H9 (cell line): Measurements from ENCODE around the gene PIK3R4. TPM values are rescaled to one million over a fixed set of nuclear protein-coding genes. Genes with fewer than 3 reads are reported as not detected.

Experiments
- DNase-seq: peaks from one replicate; pipeline ENCODE4 v3.0.0-alpha.2; 2017
- H2AFZ ChIP-seq: one replicate; pipeline ENCODE4 v1.6.1; 2013; ENCODE audit warnings: mild to moderate bottlenecking, low read length, control low read depth, moderate library complexity
- H2AK5ac ChIP-seq: 2 replicates; pipeline ENCODE4 v1.6.1; 2013; ENCODE audit warnings: low read length, control low read depth, mixed read lengths; ENCODE audit not compliant: insufficient read length
- H2BK120ac ChIP-seq: one replicate; pipeline ENCODE4 v1.6.1; 2013; ENCODE audit warnings: low read depth, mild to moderate bottlenecking, low read length, control low read depth, inconsistent platforms; ENCODE audit not compliant: poor library complexity, severe bottlenecking
- H2BK12ac ChIP-seq: 2 replicates; pipeline ENCODE4 v1.6.1; 2013; ENCODE audit warnings: low read length, control low read depth, mixed read lengths, low read depth; ENCODE audit not compliant: insufficient read length
- H2BK15ac ChIP-seq: 2 replicates; pipeline ENCODE4 v1.6.1; 2013; ENCODE audit warnings: low read depth, low read length, control low read depth
- H2BK20ac ChIP-seq: one replicate; pipeline ENCODE4 v1.6.1; 2013; ENCODE audit warnings: low read depth, mild to moderate bottlenecking, low read length, control low read depth, inconsistent platforms; ENCODE audit not compliant: poor library complexity, severe bottlenecking
- H2BK5ac ChIP-seq: 2 replicates; pipeline ENCODE4 v1.6.1; 2013; ENCODE audit warnings: low read length, control low read depth, mixed read lengths; ENCODE audit not compliant: insufficient read length
- H3K14ac ChIP-seq: 2 replicates; pipeline ENCODE4 v1.6.1; 2013; ENCODE audit warnings: low read length, control low read depth; ENCODE audit not compliant: insufficient read depth
- H3K18ac ChIP-seq: 2 replicates; pipeline ENCODE4 v1.6.1; 2013; ENCODE audit warnings: low read depth, mild to moderate bottlenecking, mixed read lengths, low read length, control low read depth; ENCODE audit not compliant: insufficient read length
- H3K23ac ChIP-seq: 2 replicates; pipeline ENCODE4 v1.6.1; 2013; ENCODE audit warnings: low read length, control low read depth, mixed read lengths, low read depth; ENCODE audit not compliant: insufficient read length
- H3K23me2 ChIP-seq: 2 replicates; pipeline ENCODE4 v1.6.1; 2013; ENCODE audit warnings: low read depth, mild to moderate bottlenecking, mixed read lengths, low read length, control low read depth; ENCODE audit not compliant: insufficient read length, poor library complexity, severe bottlenecking
- H3K27ac ChIP-seq: 2 replicates; pipeline ENCODE4 v1.5.1; 2013; ENCODE audit warnings: low read length, control low read depth, mixed read lengths, low read depth; ENCODE audit not compliant: insufficient read length
- H3K27me3 ChIP-seq: 2 replicates; pipeline ENCODE4 v1.6.1; 2013; ENCODE audit warnings: low read length, control low read depth, inconsistent platforms; ENCODE audit not compliant: insufficient read depth
- H3K4ac ChIP-seq: 2 replicates; pipeline ENCODE4 v1.6.1; 2013; ENCODE audit warnings: low read depth, mild to moderate bottlenecking, control low read depth, inconsistent platforms, low read length, moderate library complexity
- H3K4me1 ChIP-seq: 2 replicates; pipeline ENCODE4 v1.6.1; 2013; ENCODE audit warnings: low read length, control low read depth, inconsistent platforms; ENCODE audit not compliant: insufficient read depth
- H3K4me2 ChIP-seq: 2 replicates; pipeline ENCODE4 v1.6.1; 2013; ENCODE audit warnings: low read length, control low read depth, mixed read lengths; ENCODE audit not compliant: insufficient read length, insufficient read depth
- H3K56ac ChIP-seq: 2 replicates; pipeline ENCODE4 v1.6.1; 2013; ENCODE audit warnings: low read depth, mild to moderate bottlenecking, mixed read lengths, low read length, control low read depth; ENCODE audit not compliant: insufficient read length
- H3K79me1 ChIP-seq: 2 replicates; pipeline ENCODE4 v1.6.1; 2013; ENCODE audit warnings: low read depth, mild to moderate bottlenecking, moderate library complexity, low read length, control low read depth, inconsistent platforms; ENCODE audit not compliant: insufficient read depth, poor library complexity, severe bottlenecking
- H3K79me2 ChIP-seq: 2 replicates; pipeline ENCODE4 v1.6.1; 2013; ENCODE audit warnings: low read length, control low read depth, inconsistent platforms; ENCODE audit not compliant: insufficient read depth
- H3K9ac ChIP-seq: 2 replicates; pipeline ENCODE4 v1.6.1; 2013; ENCODE audit warnings: low read length, control low read depth, mixed read lengths; ENCODE audit not compliant: insufficient read length; ENCODE audit errors: extremely low read depth
- H3K9me3 ChIP-seq: one replicate; pipeline ENCODE4 v1.6.1; 2013; ENCODE audit warnings: low read depth, low read length, inconsistent platforms; ENCODE audit not compliant: control insufficient read depth
- H3T11ph ChIP-seq: one replicate; pipeline ENCODE4 v1.6.1; 2013; ENCODE audit warnings: mild to moderate bottlenecking, low read length, control low read depth, inconsistent platforms
- H4K20me1 ChIP-seq: one replicate; pipeline ENCODE4 v1.6.1; 2013; ENCODE audit not compliant: control insufficient read depth, insufficient read length, insufficient read depth
- H4K5ac ChIP-seq: 2 replicates; pipeline ENCODE4 v1.6.1; 2013; ENCODE audit warnings: low read depth, mild to moderate bottlenecking, mixed read lengths, low read length, control low read depth; ENCODE audit not compliant: insufficient read length
- H4K8ac ChIP-seq: replicated peaks from 2 replicates; pipeline ENCODE4 v1.6.1; 2013; ENCODE audit warnings: low read length, control low read depth, mixed read lengths, low read depth; ENCODE audit not compliant: insufficient read length
- H4K91ac ChIP-seq: 2 replicates; pipeline ENCODE4 v1.6.1; 2013; ENCODE audit warnings: low read depth, mild to moderate bottlenecking, moderate library complexity, mixed read lengths, low read length, control low read depth; ENCODE audit not compliant: insufficient read length
- H3K27ac Mint-ChIP-seq, 3 experiments: 2 replicates in 2 of 3; 3 replicates in 1 of 3; pipeline ENCODE4 v1.8.0; 2020 to 2021; ENCODE audit warnings: mixed read lengths in 3 of 3, mild to moderate bottlenecking in 1 of 3, moderate library complexity in 1 of 3
- H3K27me3 Mint-ChIP-seq: 2 replicates; pipeline ENCODE4 v1.8.0; 2021; ENCODE audit warnings: low read depth, mild to moderate bottlenecking, moderate library complexity, mixed read lengths
- H3K36me3 Mint-ChIP-seq, 3 experiments: 2 replicates in 2 of 3; 3 replicates in 1 of 3; pipeline ENCODE4 v1.8.0; 2020 to 2021; ENCODE audit warnings: low read depth in 3 of 3, mixed read lengths in 3 of 3; ENCODE audit not compliant: insufficient read depth in 1 of 3
- H3K4me1 Mint-ChIP-seq, 2 experiments: 2 replicates each; pipeline ENCODE4 v1.8.0; 2020; ENCODE audit warnings: mixed read lengths in 2 of 2
- H3K4me3 Mint-ChIP-seq, 2 experiments: 2 replicates in 1 of 2; 3 replicates in 1 of 2; pipeline ENCODE4 v1.8.0; 2020 to 2021; ENCODE audit warnings: mild to moderate bottlenecking in 2 of 2, mixed read lengths in 2 of 2, moderate library complexity in 1 of 2
- H3K9me3 Mint-ChIP-seq, 2 experiments: 2 replicates in 1 of 2; 3 replicates in 1 of 2; pipeline ENCODE4 v1.8.0; 2020; ENCODE audit warnings: mild to moderate bottlenecking in 2 of 2, mixed read lengths in 2 of 2, moderate library complexity in 1 of 2
- WGBS: extraction: QIAGEN DNeasy Blood & Tissue Kit; methylation state at CpG from one replicate; pipeline ENCODE4 v1.1.7; 2013; ENCODE audit warnings: missing lambda C conversion rate, low lambda C conversion rate, mixed read lengths; ENCODE audit not compliant: insufficient read length; ENCODE audit errors: extremely low coverage; 5-methylcytosine and 5-hydroxymethylcytosine counted together
- total RNA-seq: library from RNA; stranded (reverse); gene quantifications from 2 replicates; pipeline ENCODE4 v1.2.1, GENCODE V29; 2021
- TF ChIP-seq, protein P1 (sequence below): fragments of 200-600 bp; sonication (generic); conservative IDR thresholded peaks from 3 replicates; pipeline ENCODE4 v1.8.0; 2021; ENCODE audit warnings: antibody characterized with exemption, mild to moderate bottlenecking

Gene PIK3R4
- total RNA-seq, 1 experiment from 2014 or later = 28.6 TPM

- Histone ChIP-seq H4K91ac (no peak overlapping the region), H2BK12ac (no peak overlapping the region), H2AK5ac (no peak overlapping the region), H3T11ph (no peak overlapping the region), H3K27ac (no peak overlapping the region), H3K23ac (no peak overlapping the region), H2BK15ac (no peak overlapping the region), H4K5ac (no peak overlapping the region), H3K9ac (no peak overlapping the region), H4K8ac (no peak overlapping the region), H2BK5ac (no peak overlapping the region), H3K18ac (no peak overlapping the region), H3K27me3 (no peaks in the 10 kb centered on the region), H3K79me2 (no peaks in the 10 kb centered on the region), H3K79me1 (no peaks in the 10 kb centered on the region), H2BK20ac (no peak overlapping the region), H4K20me1 (no peaks in the 10 kb centered on the region), H3K4me2 (no peak overlapping the region), H3K4me1 (no peaks in the 10 kb centered on the region), H3K14ac (no peak overlapping the region), H3K9me3 (no peaks in the 10 kb centered on the region), H3K4ac (no peak overlapping the region), H2BK120ac (no peak overlapping the region), H3K23me2 (no peaks in the 10 kb centered on the region), H2AFZ (no peak overlapping the region), H3K56ac (no peak overlapping the region)
- Mint-ChIP-seq H3K27ac (no peak overlapping the region), H3K4me3 (no peak overlapping the region), H3K9me3 (peaks cover 0 to 3% of the 10 kb centered on the region in 2 experiments; a peak in 1 of 5 replicates), H3K27me3 (no peaks in the 10 kb centered on the region), H3K36me3 (peaks cover 0 to 7% (median 2%) of the 10 kb centered on the region in 3 experiments; a peak in 3 of 7 replicates), H3K4me1 (no peaks in the 10 kb centered on the region)
- no peak for DNase-seq
- no CpG with 5 or more reads among the region's 1 CpG for WGBS
- TF ChIP-seq, protein P1, sequence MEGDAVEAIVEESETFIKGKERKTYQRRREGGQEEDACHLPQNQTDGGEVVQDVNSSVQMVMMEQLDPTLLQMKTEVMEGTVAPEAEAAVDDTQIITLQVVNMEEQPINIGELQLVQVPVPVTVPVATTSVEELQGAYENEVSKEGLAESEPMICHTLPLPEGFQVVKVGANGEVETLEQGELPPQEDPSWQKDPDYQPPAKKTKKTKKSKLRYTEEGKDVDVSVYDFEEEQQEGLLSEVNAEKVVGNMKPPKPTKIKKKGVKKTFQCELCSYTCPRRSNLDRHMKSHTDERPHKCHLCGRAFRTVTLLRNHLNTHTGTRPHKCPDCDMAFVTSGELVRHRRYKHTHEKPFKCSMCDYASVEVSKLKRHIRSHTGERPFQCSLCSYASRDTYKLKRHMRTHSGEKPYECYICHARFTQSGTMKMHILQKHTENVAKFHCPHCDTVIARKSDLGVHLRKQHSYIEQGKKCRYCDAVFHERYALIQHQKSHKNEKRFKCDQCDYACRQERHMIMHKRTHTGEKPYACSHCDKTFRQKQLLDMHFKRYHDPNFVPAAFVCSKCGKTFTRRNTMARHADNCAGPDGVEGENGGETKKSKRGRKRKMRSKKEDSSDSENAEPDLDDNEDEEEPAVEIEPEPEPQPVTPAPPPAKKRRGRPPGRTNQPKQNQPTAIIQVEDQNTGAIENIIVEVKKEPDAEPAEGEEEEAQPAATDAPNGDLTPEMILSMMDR = no peak
These were observed 84.1 kb downstream of the PIK3R4 start for GRCh38 chr3:130662501-130662996.
